HK-2 (cell line): Measurements from ENCODE around the gene MAGOHB.
"Not testable (repeated sequence)": the region's sequence is repeated elsewhere in the genome, so short reads cannot be mapped to it uniquely, and the experiment has no call there.

Experiments used
- DNase-seq: peaks from one replicate; pipeline ENCODE4 v3.0.0-alpha.2; 2018; ENCODE audit not compliant: unreplicated experiment

Gene MAGOHB

DNA sequence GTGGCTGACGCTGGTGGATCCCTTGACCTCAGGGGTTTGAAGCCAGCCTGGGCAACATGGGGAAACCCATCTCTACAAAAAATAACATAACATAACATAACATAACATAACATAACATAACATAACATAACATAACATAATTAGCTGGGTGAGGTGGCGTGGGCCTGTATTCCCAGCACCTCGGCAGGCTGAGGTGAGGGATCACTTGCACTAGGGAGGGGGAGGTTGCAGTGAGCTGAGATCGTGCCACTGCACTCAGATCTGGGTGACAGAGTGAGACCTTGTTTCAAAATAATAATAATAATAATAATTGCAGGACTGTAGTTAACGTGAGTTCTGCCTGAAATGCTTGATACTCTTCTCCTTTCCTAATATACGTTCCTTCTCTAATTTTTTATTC, 1.3 kb downstream of the MAGOHB start:
- no peak for DNase-seq

DNA sequence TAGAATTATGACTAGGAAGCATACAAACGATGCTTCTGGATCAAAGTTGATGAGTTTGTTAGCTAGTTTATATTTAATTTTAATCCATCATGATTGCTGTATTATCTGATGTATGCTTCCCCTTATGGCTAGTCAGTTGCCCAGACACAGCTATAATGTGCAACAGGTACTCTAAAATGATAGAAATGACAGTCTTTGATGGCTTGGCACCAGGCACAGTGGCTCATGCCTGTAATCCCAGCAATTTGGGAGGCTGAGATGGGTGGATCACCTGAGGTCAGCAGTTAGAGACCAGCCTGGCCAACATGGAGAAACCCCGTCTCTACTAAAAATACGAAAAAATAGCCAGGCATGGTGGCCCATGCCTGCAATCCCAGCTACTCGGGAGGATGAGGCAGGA, 2.2 kb downstream of the MAGOHB start:
- DNase-seq: not testable (repeated sequence)

DNA sequence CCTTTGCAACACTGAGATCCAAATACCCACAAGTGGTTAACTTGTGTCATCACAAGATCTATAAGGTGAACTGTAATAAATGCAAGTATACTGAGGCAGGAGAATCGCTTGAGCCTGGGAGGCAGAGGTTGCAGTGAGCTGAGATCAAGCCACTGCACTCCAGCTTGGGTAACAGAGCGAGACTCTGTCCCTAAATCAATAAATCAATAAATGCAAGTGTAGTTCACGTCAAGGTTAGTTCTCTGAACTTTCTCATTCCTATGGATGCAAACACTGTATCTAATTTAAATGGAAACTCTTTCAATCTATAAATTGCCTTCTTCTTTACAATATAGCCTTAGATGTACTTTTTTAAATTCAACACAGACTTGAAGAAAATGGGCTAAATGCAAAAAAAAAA, 3.2 kb downstream of the MAGOHB start:
- no peak for DNase-seq

DNA sequence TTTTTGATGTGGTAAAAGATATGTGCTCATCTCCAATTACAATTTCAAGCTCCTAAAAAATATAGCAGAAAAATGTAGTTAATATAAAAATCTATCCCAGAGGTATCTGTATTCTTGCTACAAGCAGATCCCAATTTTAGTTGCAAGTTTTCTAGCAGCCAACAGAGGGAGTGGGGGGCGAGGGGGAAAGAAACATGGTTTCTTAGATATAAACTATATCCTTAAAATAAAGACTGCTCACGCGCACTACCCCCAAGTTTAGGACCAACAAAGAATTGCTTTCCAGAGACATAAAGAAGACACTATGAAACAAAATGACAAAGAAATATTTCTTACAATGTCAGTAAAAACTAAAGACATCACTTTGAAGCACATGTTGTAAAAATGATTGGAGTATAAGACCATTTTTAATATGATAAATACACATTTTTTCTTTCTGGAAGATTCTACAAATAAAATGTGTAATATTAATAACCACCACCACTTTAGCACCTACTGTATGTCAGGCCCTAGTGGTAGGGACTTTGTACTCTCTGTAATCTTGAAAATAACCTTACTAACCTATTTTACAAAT, 5.4 kb downstream of the MAGOHB start:
- no peak for DNase-seq

DNA sequence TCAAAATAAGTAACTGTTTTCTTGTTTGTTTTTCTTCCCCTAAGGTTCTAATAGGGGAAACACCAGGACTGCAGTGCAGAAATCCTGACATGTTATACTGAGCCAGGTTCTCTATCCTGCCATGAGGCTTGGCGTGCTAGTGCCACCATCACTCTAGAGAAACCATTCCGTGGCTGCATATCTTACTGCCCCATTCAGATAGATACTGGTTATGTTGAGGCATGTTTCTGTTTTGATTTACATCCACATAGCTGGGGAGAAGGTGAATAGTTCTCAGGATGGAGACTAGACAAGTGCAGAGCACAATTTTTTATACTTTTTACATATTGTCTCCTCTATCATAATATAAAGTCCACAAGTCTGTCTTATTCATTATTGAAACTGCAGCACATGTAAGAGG, 11.5 kb downstream of the MAGOHB start:
- DNase-seq: no peak

DNA sequence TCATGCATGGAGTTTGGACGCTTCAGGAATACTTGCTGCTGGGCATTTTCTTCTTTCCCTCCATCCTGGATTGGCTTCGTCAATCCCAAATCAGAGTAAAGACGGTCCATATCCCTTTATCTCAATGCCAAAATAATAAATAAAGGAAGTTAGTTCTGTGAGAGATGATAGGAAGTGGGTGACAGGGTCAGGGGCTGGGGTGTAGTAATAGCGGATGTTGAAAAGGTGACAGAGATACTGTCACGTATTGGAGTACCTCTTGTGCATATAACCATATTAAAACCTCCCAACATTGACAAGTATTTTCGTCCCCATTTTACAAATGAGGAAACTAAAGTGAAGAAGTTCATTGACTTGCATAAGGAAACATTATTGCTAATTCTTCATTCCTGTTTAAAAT, 12.4 kb downstream of the MAGOHB start:
- no peak for DNase-seq

DNA sequence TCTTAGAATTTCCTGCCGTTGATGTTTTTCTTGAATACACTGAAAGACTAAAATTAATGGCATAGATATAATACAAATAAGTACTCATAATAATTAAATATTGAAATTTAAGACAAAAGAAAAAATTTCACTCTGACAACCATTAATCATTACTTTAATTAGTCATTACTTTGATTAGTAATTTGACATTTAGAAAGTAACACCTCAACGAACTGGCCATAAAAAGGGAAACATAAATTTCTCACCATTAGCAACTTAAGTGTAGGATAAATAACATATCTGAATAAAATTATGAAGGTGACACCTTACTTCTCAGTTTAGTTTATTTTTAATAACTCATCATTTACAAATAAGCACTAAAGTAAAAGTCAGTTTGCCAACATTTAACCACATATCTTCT, 17.5 kb downstream of the MAGOHB start:
- no peak for DNase-seq

DNA sequence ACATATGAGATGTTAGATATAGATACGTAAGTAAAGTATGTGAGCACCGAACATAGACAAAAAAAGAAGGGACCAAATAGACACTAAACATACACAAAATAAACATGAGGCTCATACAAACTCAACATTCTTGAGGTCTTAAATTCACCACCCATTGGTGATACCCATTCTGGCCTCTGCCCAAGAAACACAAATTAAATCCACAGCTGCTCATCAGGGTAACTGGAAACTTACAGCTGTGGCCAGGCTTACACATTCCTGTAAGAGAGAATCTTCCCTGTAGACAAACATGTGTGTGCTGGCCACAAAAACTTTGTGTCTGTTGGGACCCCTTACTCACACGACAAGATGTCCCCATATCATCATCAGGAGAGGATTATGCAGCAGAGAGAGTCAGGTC, 22.4 kb downstream of the MAGOHB start:
- DNase-seq: no peak

DNA sequence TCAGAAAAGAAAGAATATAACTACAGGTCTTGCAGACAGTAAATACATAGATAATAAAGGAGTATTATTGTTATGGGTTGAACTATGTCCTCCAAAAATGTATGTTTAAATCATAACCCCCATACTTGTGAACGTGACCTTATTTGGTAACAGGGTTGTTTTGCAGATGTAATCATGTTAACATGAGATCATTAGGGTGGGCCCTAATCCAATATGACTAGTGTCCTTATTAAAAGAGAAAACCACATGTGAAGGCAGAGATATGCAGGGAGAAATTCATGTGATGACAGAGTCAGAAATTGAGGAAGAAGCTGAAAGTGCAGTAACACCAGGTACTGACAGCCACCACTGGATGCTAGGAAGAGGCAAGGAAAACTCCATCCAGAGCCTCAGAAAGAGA, 29.0 kb downstream of the MAGOHB start:
- no peak for DNase-seq

DNA sequence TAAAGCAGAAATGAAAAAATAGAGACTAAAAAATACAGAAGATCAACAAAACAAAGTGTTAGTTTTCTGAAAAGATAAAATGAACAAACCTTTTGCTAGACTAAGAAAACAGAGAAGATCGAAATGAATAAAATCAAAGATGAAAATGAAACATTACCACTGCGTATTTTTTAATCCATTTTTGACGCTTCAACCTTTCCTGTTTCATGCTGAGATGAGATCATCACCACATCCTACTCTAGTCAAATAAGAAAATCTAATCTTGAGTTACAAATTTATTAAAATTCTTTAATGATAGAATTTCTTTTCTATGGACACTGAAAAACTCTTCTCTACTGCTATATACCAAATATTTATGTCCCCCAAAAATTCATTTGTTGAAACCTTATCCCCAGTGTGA, 30.7 kb downstream of the MAGOHB start:
- no peak for DNase-seq

DNA sequence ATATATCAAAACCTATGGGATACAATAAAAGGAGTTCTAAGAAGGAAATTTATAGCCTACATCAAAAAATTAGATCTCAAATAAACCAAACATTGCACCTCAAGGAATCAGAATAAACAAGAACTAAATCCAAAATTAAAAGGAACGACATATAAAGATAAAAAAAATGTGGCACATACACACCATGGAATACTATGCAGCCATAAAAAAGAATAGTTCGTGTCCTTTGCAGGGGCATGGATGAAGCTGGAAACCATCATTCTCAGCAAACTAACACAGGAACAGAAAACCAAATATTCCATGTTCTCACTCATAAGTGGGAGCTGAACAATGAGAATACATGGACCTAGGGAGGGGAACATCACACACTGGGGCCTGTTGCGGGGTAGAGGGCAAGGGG, 31.3 kb downstream of the MAGOHB start:
- DNase-seq: not testable (repeated sequence)

DNA sequence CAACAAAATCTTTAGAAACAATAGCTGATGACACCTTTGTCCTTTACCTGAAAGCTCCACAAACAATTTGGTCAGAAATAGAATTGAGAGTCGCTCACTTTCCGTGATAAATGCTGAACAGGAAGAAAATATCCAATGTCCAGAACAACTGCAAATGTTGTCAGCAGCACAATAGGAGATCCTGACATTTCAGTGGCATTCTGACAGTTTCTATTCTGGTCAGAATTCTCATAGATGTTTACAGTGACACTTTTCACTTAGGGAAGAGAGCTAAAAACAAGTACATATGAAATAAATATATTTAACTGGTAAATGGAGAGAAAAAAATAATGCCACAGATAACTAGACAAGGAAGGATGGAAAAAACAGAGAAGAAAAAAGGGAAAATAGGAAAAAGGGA, 39.1 kb downstream of the MAGOHB start:
- no peak for DNase-seq

DNA sequence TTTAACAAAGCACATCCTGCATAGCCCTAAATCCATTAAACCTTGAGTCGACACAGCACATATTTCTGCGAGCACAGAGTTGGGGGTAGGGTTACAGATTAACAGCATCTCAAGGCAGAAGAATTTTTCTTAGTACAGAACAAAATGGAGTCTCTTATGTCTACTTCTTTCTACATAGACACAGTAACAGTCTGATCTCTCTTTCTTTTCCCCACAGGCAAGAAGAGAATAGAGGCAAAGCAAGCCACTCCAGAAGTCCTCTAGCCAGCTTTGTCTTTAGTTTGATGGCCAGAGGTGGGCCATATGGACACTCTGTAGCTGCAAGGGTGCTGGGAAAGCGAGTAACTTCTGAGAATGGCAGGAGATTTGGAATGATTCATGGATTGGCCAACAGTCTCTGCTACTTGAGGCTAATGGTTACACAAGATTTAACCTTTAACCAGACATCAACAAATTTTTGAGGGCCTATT, 41.4 kb downstream of the MAGOHB start:
- DNase-seq: peak; percentile 43

DNA sequence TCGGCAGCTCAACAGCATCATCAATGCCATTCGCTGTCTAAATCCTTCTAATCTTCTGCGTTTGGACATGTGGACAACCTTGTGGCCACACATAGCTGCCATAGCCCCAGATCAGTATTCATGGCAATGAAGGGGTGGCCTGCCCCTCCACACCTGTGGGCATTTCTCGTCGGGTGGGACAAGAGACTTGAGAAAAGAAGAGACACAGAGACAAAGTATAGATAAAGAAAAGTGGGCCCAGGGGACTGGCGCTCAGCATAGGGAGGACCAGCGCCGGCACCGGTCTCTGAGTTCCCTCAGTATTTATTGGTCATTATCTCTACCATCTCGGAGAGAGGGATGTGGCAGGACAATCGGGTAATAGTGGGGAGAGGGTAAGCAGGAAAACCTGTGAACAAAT, 42.3 kb downstream of the MAGOHB start:
- DNase-seq: no peak

DNA sequence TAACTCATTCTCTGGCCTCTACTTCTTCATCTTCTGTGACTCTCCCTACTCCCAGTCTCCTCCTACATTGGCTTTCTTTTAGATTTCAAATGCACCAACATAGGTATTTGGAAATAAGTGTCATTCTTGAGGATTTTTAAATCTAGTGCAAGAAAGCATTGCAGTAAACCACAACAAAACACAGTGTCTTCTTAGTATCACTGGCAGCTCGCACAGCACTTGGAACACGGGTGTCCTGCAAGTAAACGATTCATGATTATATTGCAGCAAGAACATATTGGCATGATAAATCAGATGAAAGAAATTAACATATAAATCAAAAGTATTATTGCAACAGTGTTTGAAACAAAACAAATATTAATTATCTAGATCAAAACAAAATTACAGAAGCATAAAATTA, 45.6 kb downstream of the MAGOHB start:
- no peak for DNase-seq

DNA sequence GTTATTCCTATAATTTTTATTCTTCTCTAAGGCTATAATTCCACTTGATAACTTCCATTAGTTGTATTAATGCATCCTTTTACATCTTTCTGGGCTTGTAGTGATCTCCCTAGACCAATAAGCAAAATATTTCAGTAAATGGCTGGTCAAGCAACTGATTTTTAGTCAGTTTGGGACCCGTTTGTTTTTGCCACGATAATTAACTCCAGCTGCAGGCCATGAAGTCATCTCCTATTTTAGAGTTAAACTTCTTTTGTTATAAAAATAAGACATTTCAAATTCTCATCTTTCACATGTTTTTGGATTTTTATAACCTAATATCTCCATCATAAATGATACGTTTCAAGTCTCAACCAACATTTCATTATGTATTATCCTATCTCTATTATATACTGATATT, 49.4 kb downstream of the MAGOHB start:
- no peak for DNase-seq

DNA sequence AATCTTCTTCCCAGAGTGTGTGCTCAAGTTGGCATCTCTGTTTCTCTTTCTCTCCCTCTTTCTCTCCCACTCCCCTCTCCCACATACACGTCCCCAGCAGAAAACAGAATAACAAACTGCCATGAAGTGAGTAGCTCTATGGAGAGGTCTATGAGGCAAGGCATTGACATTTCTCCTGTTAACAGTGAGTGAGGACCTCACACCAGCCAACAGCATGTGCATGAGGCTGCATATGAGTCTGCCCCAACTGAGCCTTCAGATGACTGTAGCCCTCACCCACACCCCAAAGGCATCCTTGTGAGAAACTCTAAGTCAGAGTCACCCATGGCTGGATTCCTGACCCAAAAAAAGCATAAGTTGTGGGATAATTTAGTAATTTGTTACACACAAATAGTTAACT, 50.4 kb downstream of the MAGOHB start:
- no peak for DNase-seq

DNA sequence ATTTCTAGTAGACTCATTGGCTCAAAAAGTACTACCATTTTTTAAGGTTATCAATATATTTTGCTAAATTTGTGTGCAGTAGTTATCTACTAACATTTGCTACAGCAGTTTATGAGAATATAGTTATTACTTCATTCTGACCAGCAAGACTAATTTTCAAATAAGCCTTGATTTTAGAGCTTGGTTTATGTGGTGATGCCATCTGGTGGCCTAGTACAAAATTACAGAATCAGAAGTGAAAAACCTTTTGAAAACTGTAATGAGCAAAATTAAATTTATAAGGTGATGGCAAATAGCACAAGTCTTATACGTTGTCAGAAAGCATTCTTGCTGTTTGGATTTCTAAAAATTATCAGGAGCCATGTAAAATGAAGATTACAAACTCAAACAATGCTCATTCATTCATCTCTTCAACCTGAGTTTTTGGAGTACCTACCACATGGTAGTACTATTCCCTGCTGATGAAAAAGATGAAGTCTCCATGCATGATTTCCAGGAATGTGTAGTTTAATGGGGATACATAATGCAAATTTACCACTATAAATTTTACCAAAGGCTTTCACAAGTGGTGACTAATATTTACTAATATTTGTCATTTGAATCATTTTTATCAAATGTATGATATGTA, 51.0 kb downstream of the MAGOHB start:
- DNase-seq: no peak

DNA sequence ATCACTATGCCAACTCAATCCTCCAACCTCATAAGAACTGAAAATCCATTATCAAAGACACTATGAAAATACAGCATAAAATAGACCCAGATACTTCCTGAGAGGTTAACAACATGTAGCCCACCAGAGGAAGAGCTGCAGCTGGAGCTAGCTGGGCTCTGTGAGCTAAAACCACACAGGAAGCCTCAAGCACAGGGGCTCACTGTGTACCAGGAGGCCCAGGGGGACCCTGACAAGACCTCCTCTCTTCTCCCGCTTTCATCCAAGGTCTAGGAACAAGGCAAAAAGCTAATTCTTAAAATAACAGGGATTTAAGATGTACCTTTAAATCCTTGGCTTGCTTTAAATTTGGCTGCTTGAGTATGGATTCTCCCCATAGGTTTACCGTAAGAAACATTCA, 54.2 kb downstream of the MAGOHB start:
- DNase-seq: no peak

DNA sequence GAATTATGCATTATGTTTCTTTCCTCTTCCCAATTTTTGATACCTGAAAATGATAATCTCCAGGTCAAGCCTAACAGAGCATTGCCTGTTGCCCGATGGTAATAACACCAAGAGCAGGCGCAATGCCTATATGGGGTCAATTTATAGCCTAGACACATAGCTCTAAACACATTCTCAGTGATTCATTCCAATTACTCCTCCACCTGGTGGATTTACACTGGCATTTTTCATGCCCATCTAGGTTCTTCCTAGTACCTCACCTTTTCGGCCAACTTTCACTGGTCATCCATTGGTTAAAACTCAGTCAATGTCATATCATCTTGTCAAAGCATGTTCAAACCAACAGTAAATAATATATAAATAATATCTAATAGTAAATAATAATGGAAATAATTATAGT, 54.6 kb downstream of the MAGOHB start:
- DNase-seq: no peak

DNA sequence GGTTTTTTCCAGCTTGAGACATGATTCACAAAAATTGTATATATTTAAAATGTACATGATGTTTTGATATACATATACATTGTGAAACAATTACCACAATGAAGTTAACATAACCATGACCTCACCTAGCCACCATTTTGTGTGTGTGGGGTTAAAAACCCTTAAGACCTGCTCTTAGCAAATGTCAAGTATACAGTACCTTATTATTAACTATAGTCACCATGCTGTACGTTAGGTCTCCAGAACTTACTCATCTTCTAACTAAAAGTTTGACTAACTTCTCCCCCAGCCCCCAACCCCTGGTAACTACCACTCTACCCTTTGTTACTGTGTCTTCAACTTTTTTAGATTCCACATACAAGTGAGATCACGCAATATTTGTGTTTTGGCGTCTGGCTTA, 55.1 kb downstream of the MAGOHB start:
- DNase-seq: no peak

DNA sequence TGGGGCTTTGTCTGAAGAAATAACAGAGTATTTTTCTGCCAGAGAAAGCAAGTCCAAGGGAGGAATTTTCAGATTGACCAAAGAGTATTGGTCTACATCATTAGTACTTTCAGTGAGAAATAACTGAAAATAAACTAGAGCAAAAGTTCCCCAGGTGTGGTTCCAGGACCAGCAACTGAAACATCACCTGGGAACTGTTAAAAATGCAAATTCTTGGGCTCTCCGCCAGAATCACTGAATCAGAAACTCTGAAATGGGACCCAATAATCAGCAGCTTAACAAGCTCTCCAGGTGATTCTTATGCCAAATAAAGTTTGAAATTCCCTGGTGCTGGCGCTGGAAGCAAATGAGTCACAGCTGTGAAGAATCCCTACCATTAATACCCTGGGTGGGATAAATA, 55.6 kb downstream of the MAGOHB start:
- DNase-seq: no peak

DNA sequence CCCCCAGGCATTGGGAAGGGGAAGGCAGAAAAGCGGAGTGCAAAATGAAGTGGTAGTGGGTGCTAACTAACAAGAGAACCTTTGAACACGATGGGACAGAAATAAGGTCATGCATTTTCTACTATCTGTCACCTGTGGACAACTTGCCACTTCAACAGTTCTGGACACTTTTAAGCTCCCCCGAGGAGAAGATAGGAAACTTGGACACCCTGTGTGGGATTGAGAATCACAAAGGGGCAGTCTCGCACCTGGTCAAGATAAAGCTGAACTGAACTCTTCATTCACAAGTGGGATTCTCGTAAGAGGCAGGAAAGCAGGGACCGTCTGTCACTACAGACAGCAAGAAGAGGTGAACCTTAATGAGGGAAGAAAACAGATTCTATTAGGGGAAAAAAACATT, 56.1 kb downstream of the MAGOHB start:
- DNase-seq: no peak
